ENCODE measurements around the gene AKT3. TPM values are rescaled to one million over a fixed set of nuclear protein-coding genes. Genes with fewer than 3 reads are reported as not detected.

The AKT3 gene
- total RNA-seq, 1 experiment from 2014 or later, result 18.7 TPM

DNA sequence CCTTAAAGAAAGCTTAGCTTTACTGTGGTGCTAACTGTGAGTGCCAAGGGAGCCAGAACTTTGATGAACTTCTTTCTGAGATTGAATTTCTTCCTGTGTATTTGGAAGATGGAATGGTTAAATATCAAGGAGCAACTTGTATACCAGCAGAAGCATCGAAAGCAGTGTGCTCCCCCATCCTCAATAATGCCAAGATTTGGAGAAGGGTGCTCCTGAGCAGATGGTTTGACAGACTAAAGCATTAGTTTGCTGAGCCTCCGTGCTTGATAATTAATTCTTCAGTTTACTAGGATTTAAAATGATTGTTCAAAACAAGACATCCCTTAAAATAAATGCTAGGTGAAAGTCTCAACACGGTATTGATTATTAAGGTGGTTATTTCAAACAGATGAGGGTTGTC is 42.4 kb upstream of the AKT3 start:
- no peak for ATAC-seq
- intact Hi-C loops (cut with micrococcal nuclease), result loop anchor here (5.0 kb wide), 1 partner anchor 75 kb away; no protein-coding TSS in a partner anchor
- H2AFZ ChIP-seq (ENCODE audit: low read length), result no peak overlapping the region
- no peak overlapping the region for H3K4me2 ChIP-seq (ENCODE audit: low read length)
- no peak overlapping the region for H3K9ac ChIP-seq (ENCODE audit: low read length)
- no peaks in the 10 kb centered on the region for H3K9me3 ChIP-seq (ENCODE audit: low read length)
- H3F3A ChIP-seq (ENCODE audit: low read length, unreplicated experiment), result no peaks in the 10 kb centered on the region
- no TSS peak for BruUV-seq (replicated peaks)
- POLR2A ChIA-PET (ENCODE audit: unreplicated experiment), result no interaction called here
- no peaks in the 10 kb centered on the region for H3K36me3 ChIP-seq (ENCODE audit: low read depth, low read length)
- no peak overlapping the region for H3K27ac ChIP-seq (ENCODE audit: low read length)
- H4K20me1 ChIP-seq (ENCODE audit: low read length), result no peaks in the 10 kb centered on the region
- H3K27me3 ChIP-seq (ENCODE audit: low read length), result no peaks in the 10 kb centered on the region
- TF ChIP-seq EZH2 (IDR thresholded peaks at IDR 0.05; ENCODE audit: low read length, unreplicated experiment) (no peak), CTCF (conservative IDR thresholded peaks at IDR 0.05; ENCODE audit: low read depth, low read length) (no peak), EZH2phosphoT487 (IDR thresholded peaks at IDR 0.05; ENCODE audit: borderline replicate concordance, low read length) (no peak)
- H3K9me2 ChIP-seq (replicated peaks; ENCODE audit: low read length), result no peaks in the 10 kb centered on the region
- DNase-seq, result no peak
- H3K4me3 ChIP-seq (ENCODE audit: low read length), result no peak overlapping the region
- H3K4me1 ChIP-seq (ENCODE audit: insufficient read depth, low read length), result peaks cover 8% of the 10 kb centered on the region
- no peaks in the 10 kb centered on the region for H3K79me2 ChIP-seq (ENCODE audit: low read length)
- CTCF ChIA-PET, result no interaction called here

GRCh38 chr1:243890576-243890975 is 40.5 kb upstream of the AKT3 start:
- intact Hi-C loops (cut with micrococcal nuclease), result loop anchor here (5.0 kb wide), 1 partner anchor 77 kb away; no protein-coding TSS in a partner anchor
- DNase-seq (peak; percentile 61), ATAC-seq (peak; percentile 79)
- H3K36me3 ChIP-seq (ENCODE audit: low read depth, low read length), result no peaks in the 10 kb centered on the region
- no peaks in the 10 kb centered on the region for H3F3A ChIP-seq (ENCODE audit: low read length, unreplicated experiment)
- H3K4me1 ChIP-seq (ENCODE audit: insufficient read depth, low read length), result peaks cover 8% of the 10 kb centered on the region
- no peaks in the 10 kb centered on the region for H4K20me1 ChIP-seq (ENCODE audit: low read length)
- H3K4me3 ChIP-seq (ENCODE audit: low read length), result no peak overlapping the region
- H3K27ac ChIP-seq (ENCODE audit: low read length), result no peak overlapping the region
- ChIA-PET CTCF (interaction anchor here (0.7 kb wide), 1 partner anchor 131 kb away, joined by 3 read pairs; no protein-coding TSS in a partner anchor), POLR2A (ENCODE audit: unreplicated experiment) (interaction anchor here (0.6 kb wide), 1 partner anchor 34 kb away, joined by 4 read pairs; no protein-coding TSS in a partner anchor)
- H3K9ac ChIP-seq (ENCODE audit: low read length), result no peak overlapping the region
- no peaks in the 10 kb centered on the region for H3K9me3 ChIP-seq (ENCODE audit: low read length)
- H3K27me3 ChIP-seq (ENCODE audit: low read length), result no peaks in the 10 kb centered on the region
- H3K79me2 ChIP-seq (ENCODE audit: low read length), result no peaks in the 10 kb centered on the region
- TF ChIP-seq EZH2 (IDR thresholded peaks at IDR 0.05; ENCODE audit: low read length, unreplicated experiment) (no peak), CTCF (conservative IDR thresholded peaks at IDR 0.05; ENCODE audit: low read depth, low read length) (no peak), EZH2phosphoT487 (IDR thresholded peaks at IDR 0.05; ENCODE audit: borderline replicate concordance, low read length) (no peak)
- no peak overlapping the region for H2AFZ ChIP-seq (ENCODE audit: low read length)
- H3K4me2 ChIP-seq (ENCODE audit: low read length), result no peak overlapping the region
- BruUV-seq (replicated peaks), result no TSS peak
- H3K9me2 ChIP-seq (replicated peaks; ENCODE audit: low read length), result no peaks in the 10 kb centered on the region

DNA sequence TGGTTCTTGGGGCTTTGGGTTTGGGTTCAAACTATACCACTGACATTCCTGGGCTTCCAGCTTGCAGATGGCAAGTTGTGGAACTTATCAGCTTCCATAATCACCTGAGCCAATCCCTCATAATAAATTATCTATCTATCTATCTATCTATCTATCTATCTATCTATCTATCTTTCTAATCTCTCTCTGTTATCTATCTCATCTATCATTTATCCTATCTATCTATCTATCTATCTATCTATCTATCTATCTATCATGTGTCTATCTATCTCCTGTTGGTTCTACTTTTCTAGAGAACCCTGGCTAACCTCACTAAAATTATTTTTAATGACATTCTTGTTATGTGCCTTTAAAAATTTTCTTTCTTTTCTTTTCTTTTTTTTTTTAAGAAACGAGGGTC is 35.8 kb upstream of the AKT3 start:
- intact Hi-C loops (cut with micrococcal nuclease), result no loop called here
- no peak for DNase-seq
- CTCF ChIA-PET, result no interaction called here
- no peak overlapping the region for H3K9ac ChIP-seq (ENCODE audit: low read length)
- TF ChIP-seq EZH2phosphoT487 (IDR thresholded peaks at IDR 0.05; ENCODE audit: borderline replicate concordance, low read length) (no peak), CTCF (conservative IDR thresholded peaks at IDR 0.05; ENCODE audit: low read depth, low read length) (no peak), EZH2 (IDR thresholded peaks at IDR 0.05; ENCODE audit: low read length, unreplicated experiment) (no peak)
- ATAC-seq, result no peak
- no peaks in the 10 kb centered on the region; the same call in 1 of the 2 replicates for H3K9me2 ChIP-seq (replicated peaks; ENCODE audit: low read length)
- no peaks in the 10 kb centered on the region for H3K9me3 ChIP-seq (ENCODE audit: low read length)
- H3K4me3 ChIP-seq (ENCODE audit: low read length), result no peak overlapping the region
- peaks cover 4% of the 10 kb centered on the region for H3F3A ChIP-seq (ENCODE audit: low read length, unreplicated experiment)
- no peak overlapping the region for H2AFZ ChIP-seq (ENCODE audit: low read length)
- H3K79me2 ChIP-seq (ENCODE audit: low read length), result no peaks in the 10 kb centered on the region
- H3K4me2 ChIP-seq (ENCODE audit: low read length), result no peak overlapping the region
- H3K36me3 ChIP-seq (ENCODE audit: low read depth, low read length), result no peaks in the 10 kb centered on the region
- no peaks in the 10 kb centered on the region for H3K27me3 ChIP-seq (ENCODE audit: low read length)
- H3K4me1 ChIP-seq (ENCODE audit: insufficient read depth, low read length), result peaks cover 34% of the 10 kb centered on the region
- no peak overlapping the region for H3K27ac ChIP-seq (ENCODE audit: low read length)
- no peaks in the 10 kb centered on the region for H4K20me1 ChIP-seq (ENCODE audit: low read length)
- POLR2A ChIA-PET (ENCODE audit: unreplicated experiment), result no interaction called here
- no TSS peak for BruUV-seq (replicated peaks)
